Posterior cingulate gyrus (tissue), 11 donors: ENCODE measurements around the gene CPSF3.

Source experiments
- DNase-seq, 10 donors: peaks; one replicate each; pipeline versions ENCODE4 v3.0.0 to v3.0.0-alpha.2; 2020 to 2021; ENCODE audit warnings: mixed read lengths in 3 of 10
- intact Hi-C: fragments of 100-400 bp; cut with DNase I; formaldehyde crosslinking; loops from one replicate; pipeline ENCODE4 v1.15.1; 2023

Gene CPSF3

DNA sequence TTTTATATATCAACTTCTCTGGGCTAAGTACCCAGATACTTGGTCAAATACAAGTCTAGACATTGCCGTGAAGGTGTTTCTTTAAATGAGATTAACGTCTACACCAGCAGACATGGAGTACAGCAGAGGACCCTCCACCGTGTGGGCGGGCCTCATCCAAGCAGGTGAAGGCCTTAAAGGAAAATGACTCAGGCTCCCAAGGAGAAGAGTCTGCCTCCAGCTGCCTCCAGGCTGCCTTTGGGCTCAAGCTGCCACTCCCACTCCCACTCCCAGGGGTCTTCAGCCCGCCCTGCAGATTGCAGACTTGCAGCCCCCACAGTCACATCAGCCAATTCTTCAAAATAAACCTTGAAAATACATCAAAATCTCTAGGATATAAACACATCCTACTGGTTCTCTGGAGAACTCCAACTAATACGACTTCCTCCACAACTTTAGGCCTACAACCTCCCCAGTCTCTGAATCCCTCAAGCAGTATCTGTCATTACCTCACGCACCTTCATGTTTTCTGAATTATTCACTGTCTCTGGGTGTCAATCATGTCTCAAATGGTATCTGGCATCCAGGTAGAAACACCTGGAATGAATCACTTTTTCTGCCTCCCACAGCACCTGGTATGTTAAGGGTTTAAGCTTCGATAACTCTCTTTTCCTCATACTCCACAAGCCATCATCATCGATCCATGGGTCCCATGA is 7.0 kb upstream of the CPSF3 start:
- intact Hi-C loops, result no loop called here
- peak in 1 of 10 donors; percentile 52 for DNase-seq

DNA sequence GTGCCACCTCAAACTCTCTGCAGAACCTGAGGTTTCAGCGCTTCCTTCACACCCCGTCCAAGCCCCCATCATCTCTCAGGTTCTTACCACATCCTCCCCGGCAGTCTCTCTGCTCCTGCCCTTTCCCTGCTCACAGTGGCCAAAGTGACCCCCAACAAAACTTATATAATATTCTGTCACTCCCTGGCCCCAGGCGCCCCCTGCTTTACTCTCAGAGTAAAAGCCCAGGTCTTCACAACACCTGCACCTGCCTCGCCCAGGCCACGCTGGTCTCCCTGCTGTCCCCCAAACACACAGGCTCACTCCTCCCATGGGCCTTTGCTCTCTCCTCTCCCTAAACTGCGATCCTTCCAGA is 6.5 kb upstream of the CPSF3 start:
- no peak for DNase-seq
- intact Hi-C loops, result no loop called here

DNA sequence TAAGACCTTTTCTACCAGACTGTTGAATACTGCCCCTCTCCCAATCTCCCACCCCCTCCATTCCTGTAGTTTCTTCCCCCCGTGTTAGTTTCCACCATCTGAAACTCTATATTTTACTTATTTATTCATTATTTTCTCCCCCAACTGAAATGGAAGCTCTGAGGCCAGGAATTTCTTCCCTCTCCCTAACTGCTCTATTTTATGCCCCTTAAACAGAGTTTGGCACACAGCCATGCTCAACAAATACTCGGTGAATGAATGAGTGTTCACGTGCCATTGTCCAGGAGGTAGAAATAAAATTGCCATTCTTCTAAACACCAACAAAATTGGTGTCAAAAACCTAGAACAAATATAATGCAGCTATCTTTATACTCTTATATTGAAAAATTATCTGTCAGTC is 5.7 kb upstream of the CPSF3 start:
- DNase-seq, result no peak
- intact Hi-C loops, result no loop called here

DNA sequence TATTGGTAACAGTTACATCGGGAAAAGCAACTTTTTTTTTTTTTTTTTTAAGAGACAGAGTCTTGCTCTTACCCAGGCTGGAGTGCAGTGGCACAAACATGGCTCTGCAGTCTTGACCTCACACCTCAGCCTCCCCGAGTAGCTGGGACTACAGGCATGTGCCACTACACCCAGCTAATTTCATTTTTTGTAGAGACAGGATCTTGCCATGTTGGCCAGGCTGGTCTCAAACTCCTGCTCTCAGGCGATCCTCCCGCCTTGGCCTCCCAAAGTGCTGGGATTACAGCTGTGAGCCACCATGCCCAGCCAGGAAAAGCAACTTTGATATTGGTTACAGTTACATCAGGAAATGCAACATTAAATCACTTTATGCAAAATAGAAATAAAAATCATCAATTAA is 4.7 kb upstream of the CPSF3 start:
- intact Hi-C loops, result no loop called here
- no peak for DNase-seq

DNA sequence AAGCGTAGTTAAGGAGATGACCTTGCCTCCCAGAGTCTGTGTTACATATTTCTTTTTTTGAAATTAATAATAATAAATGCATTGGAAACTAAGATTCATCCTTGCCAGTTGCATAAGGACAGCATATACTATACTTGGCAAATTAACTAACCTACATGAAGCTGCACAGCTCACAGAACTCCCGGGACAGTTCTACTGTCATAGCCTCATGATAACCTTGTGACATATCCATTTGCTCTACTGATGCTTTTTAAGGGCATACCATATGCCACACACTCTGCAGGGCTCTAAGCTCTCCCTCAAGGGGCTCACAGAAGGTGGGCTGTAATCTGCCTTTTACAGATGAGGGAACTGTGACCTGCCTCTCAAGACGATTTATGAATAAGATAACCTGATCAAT is 3.9 kb upstream of the CPSF3 start:
- no peak for DNase-seq
- intact Hi-C loops, result no loop called here

DNA sequence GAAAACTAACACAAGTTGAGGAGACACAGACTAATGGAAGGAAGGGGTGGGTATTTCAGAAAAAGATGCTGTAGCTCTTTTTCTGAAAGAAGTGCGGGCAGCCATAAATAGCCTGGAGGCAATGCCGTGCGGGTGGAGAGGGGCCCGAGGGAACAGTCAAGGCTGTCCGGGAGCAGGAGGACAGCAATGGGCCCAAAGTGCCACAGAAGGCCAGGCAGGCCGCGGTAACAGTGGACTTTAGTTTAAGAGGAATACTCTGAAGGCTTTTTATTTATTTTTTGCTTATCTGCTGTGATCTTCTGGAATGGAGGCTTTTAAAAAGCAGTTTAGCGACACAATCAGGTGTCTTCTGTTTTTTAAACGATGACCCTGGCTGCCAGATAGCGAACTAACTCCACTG is 3.0 kb upstream of the CPSF3 start:
- intact Hi-C loops, result loop anchor here (5.0 to 10.0 kb wide), 3 partner anchors 134 to 278 kb away; partner anchors contain the start of genes ADAM17 and ASAP2
- DNase-seq, result no peak

DNA sequence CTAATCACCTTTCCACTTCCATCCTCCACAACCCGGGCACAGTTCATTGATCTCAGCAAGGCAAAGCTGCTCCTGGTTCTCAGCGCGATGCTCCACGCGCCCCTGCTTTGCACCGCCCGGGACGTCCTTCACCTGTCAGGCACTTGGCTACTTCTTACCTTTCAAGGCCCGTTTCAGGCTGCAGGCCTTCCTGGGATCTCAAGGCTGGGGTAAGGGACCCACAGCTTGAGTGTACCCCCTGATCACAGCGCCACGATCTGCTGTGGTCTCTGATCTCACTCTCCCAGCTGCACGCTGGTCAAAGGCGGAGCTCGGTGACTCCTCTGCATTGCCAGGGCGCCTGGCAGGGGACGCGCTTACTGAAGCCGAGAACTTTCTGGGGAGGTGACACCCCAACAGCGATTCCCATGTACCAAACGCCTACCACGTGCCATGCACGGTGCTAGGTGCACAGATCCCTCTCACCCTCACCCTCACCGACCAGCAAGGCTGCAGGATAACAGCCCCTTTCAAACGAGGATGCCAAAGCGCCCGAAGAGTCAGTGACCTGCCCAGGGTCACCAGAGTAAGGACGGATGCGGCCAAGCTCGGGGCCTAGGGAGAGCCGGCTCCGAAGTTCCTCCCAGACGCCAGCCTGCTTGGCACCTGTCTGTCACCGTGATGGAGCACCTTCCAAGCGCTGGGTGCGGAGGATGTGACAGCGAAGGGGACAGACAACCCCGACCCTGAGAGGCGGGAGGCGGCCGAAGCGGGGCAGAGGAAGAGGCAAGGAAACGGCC is 944 bp upstream of the CPSF3 start:
- intact Hi-C loops, result loop anchor here (1.0 to 10.0 kb wide), 4 partner anchors 52 to 280 kb away; partner anchors contain the start of genes ADAM17, ASAP2 and IAH1
- DNase-seq, result peak; percentile 32 to 92 (median 51)

DNA sequence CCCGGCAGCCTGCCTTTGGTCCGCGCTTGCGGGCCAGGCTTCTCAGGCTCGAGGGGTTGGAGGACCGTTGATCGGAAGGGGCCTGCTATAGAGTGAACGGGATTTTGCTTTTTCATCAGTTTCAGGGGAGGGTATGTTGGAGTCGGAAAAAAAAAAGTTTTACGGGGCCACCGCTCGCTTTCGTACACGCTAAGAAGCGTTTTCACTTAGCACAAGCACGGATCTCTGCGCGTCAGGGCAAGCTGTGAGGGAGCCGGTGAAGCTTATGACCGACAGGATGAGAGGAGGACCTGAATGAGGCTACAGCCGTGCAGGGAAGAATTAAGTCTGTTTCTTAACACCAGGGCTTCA is 443 bp downstream of the CPSF3 start:
- no peak for DNase-seq
- intact Hi-C loops, result loop anchor here (1.0 to 10.0 kb wide), 4 partner anchors 50 to 282 kb away; partner anchors contain the start of genes ADAM17, ASAP2 and IAH1

DNA sequence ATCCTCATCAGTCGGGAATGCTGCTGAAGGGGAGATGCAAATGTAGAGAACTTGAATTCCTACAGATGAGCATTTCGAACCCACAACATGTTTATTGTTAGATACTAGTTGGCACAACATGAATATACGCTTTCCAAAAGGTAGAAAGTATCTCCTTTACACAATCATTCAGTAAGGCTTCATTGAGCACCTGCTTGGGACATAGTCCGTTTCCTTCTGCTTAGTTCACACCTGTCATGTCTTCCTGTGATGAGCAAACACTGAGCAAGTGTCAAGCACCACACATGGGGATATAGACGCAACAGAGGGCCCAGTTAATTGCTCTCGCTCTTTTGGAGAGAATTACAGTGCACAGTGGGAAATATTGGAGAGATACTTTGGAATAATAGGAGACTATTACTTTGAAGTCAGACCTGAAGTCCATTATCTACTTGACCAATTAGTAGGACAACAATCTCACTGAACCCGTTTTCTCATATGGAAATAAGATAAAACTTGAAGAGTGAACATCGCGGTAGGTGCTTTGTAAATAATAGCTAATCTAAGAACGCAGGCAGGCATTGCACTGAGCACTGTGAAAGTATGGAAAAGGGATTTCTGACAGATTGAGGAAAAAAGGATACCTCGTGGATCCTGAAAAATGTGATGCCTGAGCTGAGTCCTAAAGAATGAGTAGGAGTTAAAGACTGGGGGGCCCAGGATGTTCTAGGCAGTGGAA is 1.2 kb downstream of the CPSF3 start:
- DNase-seq, result no peak
- intact Hi-C loops, result loop anchor here (5.0 to 10.0 kb wide), 3 partner anchors 130 to 282 kb away; partner anchors contain the start of genes ADAM17 and ASAP2

DNA sequence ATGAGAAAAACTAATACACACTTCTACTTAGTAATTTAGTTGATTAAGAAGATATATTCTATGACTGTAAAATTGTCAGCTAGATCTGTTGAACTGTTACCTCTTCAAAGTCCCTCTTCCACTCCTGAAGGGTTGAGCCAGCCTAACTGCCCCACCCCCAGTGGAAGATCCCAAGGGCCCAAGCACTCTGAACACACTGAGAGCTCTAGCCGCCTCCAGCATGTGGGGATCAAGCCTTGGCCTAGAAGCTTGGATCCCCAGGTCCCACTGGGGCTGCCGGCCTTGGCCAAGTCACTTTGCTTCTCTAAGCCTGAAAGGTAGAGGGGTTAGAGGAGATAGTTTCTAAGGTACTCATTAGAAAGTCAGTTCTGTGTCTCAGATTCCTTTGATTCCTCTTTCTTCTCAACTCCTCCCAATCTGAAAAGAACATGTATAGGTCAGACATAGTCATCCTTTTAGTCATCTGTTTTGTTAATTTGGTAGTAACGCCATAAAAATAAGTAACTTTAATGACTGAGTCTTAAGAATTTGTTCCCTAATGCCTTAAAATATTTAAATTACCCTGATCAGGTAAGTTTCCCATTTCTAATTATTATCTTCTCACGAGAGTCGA is 5.6 kb downstream of the CPSF3 start:
- DNase-seq, result no peak
- intact Hi-C loops, result loop anchor here (10.0 kb wide), 2 partner anchors 126 to 224 kb away; partner anchors contain the start of genes ADAM17 and ASAP2

DNA sequence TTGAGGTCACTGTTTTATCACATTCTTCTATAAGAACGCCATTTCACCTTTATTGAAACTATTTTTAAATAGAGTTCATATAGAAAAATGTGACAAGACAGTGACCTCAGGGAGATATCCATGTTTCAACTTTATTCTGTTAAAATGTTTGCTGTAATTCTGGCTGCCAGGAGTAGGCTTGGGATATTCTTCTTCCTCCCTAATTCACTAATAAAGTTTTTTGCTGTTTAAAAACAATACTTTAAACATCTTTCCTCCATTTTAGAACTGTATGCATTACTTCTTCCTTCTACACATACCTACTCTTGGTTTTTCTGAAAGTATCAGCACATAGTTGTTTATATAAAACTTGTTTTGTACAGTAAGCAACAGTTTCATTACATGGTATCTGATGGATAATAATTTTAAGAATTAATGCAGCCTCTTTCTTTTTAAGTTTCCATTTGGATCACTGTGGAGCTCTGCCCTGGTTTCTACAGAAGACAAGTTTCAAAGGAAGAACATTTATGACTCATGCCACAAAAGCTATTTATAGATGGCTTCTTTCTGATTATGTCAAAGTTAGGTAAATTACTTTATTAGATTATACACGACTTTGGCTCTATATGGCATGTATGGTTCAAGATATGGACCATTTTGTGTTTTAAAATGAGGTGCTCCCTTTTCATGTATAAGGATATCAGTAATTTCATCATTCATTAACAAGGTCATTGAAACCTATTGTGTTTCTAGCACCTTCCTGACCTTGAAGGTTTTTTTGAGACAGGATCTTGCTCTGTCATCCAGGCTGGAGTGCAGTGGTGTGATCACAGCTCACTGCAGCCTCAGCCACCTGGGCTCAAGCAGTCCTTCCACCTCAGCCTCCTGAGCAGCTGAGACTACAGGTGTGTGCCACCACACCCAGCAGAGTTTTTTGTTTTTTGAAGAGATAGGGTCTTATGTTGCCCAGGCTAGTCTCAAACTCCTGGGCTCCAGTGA is 7.2 kb downstream of the CPSF3 start:
- no peak for DNase-seq
- intact Hi-C loops, result no loop called here

DNA sequence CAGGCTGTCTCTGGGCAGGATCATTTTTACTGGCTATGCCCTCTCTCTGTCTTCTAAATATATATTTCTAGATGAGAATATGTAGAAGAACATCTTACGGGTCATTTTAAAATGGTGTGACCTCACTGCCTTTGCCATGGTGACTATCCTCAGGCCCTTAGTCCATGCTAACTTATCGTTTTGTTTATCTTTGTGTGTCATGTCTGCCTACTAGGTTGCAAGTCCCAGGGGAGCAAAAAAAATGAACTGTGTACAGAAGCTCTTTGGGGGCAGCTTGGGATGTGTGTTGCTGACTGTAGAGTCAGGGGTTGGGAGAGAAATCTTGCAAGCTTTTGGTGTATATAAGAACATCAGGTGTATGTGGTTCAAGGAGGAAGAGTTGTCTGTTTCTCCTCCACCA is 11.0 kb downstream of the CPSF3 start:
- intact Hi-C loops, result no loop called here
- DNase-seq, result no peak

DNA sequence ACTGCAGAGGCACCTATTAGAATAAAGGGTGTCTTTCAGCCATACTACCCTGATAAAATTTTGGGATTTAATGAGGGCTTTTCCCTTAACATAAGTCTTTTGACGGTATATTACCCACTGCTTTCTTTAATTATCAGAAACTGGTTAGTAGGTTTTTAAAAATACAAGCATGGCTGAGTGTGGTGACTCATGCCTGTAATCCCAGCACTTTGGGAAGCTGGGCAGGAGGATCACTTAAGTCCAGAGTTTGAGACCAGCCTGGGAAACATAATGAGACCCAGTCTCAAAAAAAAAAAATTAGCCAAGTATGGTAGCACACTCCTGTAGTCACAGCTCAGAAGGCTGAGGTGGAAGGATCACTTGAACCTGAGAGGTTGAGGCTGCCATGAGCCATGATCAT is 16.1 kb downstream of the CPSF3 start:
- intact Hi-C loops, result no loop called here

DNA sequence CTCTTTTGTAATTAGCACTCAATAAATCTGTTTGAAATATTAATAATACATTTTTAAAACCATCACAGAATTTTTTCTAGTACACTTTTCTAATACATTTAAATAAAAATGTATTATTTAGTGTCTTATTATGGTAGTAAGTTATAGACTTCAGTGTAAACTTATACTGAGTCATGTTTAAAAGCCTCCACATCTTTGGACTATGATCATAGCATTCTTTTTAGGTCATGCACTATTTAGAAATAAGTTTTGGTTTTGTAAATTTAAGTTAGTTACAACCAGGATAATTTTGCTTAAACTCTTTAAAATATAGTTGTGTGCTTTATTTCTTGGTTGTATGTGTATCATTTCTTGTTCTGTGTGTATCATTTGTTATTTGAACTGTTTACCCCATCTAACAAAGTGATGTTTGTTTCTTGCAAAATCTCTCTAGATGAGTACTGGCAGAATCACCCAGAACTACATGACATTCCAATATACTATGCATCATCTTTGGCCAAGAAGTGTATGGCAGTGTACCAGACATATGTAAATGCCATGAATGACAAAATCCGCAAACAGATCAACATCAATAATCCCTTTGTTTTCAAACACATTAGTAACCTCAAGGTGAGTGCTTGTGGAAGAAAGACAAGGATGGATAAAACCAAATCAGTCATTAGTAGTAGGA is 16.7 kb downstream of the CPSF3 start:
- DNase-seq, result no peak
- intact Hi-C loops, result no loop called here

More for the DNA sequence above, 16.1 kb downstream of the CPSF3 start:
- DNase-seq, result no peak

DNA sequence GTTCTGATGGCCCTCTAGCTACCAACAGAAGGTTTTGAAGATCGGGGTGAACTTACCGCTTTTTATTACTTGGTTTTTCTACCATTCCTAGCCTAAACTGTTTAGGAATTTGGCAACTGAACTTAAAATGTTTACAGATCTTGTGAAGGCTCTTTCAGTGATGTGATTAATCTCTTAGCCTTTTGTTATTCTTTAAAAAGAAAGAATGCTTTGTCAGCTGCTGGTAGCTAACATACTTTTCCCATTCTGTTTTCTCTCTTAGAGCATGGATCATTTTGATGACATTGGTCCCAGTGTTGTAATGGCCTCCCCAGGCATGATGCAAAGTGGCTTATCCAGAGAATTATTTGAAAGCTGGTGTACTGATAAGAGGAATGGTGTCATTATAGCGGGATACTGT is 18.1 kb downstream of the CPSF3 start:
- intact Hi-C loops, result no loop called here
- DNase-seq, result no peak

DNA sequence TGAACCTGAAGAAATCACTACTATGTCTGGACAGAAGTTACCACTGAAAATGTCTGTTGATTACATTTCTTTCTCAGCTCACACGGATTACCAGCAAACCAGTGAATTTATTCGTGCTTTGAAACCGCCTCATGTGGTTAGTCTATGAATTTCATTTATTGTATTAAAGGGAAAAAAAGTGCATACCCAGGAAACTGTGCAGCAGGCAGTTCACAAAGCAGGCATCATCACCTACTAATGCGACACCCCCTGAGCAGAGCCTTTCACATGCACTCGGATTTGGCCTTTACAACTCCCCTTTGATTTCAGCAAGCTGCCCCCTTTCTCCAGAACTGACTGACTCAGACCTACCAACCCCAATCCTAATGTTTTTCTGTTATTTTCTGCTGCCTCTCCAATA is 20.1 kb downstream of the CPSF3 start:
- DNase-seq, result no peak
- intact Hi-C loops, result no loop called here

DNA sequence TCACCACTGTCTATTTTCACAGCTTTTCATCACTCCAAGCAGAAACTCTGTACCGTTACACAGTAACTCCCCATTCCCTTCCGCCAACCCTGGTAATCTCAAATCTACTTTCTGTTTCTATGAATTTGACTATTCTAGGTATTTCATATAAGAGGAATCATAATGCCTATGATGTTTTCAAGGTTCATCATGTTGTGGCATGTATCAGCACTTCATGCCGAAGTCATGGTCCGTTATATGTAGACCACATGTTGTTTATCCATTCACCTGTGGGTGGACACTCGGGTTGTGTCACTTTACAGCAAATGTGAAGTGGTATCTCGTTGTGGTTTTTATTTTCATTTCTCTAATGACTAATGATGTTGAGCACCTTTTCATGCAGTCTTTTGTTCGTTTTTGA is 21.6 kb downstream of the CPSF3 start:
- intact Hi-C loops, result no loop called here
- no peak for DNase-seq

DNA sequence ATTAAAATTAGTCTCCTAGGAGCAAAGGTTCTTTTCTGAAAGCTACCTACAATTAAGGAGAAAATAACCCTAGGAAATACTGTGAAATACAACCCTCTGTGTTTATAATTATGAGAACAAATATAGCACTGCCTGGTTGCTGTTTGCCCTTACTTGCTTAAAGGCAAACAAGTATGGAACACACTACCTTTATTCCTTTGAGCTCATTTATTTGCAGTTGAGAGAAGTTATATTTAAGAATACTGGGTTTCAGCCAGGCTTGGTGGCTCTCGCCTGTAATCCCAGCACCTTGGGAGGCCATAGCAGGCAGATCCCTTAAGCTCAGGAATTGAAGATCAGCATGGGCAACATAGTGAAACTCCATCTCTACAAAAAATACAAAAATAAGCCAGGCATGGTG is 27.8 kb downstream of the CPSF3 start:
- intact Hi-C loops, result no loop called here
- DNase-seq, result no peak

DNA sequence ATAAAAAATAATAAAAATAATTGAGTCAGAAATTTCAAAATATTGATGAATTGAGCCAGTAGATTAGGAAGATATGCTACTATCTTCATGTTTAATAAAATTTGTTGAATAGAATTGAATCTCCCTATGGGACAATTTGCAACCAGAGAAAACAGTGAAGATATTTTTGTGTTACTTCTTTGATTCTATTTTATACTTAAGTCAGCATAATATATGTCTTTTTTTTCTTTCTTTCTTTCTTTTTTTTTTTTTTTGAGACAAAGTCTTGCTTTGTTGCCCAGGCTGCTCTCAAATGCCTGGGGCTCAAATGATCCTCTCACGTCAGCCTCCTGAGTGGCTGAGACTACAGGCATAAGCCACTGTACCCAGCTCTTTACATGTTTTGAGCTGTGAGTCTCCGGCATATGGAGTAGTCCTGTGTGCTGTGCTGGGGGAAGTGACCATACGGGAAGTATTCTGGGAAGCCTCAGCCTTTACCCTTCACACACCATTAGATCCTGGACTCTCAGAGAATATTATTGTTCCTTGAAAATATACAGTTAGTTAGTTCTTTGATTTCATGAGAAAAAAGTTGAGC is 37.1 kb downstream of the CPSF3 start:
- intact Hi-C loops, result no loop called here
- no peak for DNase-seq
